ENCODE results near the gene THSD7B.
"Not testable (repeated sequence)": the region's sequence is repeated elsewhere in the genome, so short reads cannot be mapped to it uniquely, and the experiment has no call there.

THSD7B gene, protein sequence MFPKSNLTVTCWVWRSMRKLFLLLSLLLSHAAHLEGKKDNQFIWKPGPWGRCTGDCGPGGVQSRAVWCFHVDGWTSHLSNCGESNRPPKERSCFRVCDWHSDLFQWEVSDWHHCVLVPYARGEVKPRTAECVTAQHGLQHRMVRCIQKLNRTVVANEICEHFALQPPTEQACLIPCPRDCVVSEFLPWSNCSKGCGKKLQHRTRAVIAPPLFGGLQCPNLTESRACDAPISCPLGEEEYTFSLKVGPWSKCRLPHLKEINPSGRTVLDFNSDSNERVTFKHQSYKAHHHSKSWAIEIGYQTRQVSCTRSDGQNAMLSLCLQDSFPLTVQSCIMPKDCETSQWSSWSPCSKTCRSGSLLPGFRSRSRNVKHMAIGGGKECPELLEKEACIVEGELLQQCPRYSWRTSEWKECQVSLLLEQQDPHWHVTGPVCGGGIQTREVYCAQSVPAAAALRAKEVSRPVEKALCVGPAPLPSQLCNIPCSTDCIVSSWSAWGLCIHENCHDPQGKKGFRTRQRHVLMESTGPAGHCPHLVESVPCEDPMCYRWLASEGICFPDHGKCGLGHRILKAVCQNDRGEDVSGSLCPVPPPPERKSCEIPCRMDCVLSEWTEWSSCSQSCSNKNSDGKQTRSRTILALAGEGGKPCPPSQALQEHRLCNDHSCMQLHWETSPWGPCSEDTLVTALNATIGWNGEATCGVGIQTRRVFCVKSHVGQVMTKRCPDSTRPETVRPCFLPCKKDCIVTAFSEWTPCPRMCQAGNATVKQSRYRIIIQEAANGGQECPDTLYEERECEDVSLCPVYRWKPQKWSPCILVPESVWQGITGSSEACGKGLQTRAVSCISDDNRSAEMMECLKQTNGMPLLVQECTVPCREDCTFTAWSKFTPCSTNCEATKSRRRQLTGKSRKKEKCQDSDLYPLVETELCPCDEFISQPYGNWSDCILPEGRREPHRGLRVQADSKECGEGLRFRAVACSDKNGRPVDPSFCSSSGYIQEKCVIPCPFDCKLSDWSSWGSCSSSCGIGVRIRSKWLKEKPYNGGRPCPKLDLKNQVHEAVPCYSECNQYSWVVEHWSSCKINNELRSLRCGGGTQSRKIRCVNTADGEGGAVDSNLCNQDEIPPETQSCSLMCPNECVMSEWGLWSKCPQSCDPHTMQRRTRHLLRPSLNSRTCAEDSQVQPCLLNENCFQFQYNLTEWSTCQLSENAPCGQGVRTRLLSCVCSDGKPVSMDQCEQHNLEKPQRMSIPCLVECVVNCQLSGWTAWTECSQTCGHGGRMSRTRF (N-terminal part only)

DNA sequence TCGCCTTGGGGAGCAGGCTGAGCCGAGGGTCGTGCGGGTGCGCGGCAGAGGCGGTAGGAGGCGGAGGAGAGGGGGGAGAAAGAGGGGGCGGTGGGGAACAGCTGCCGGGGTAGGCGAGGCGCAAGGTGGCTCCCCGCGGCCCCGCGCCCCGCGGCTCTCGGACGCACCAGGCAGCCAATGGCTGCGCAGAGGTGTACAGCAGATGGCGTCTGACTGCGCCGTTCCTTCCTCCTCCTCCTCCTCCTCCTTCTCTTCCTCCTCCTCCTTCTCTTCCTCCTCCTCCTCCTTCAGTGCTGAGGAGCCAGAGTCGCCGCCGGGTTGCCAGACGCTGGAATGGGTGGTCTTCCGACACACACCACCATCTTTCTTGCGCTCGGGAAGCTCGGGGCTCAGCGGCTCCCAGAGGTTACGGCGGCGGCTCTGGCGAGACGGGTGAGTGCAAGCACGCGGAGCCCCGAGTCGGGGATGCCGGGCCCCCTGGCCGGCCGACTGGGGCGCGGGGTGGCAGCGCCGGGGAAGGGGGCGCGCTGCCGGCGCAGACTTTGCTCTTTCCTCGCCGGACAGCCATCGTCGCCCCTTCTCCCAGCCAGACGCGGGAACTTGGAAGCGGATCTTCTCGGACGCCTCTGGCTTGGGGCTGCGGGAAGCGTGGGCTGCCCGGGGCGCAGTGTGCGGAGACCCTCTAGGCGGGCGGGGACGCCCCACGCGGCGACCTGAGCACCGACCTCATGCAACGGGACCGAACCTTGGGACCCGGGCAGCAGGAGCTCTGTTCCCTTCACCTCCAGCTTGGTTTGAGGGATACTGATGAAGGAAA, at the start of gene THSD7B:
TSS of gene THSD7B (plus strand) at position 290 of the 817 bp plus-strand sequence. CDS start 116,634 bp downstream, outside the sequence.
- H3K9me3 ChIP-seq (ENCODE audit: control insufficient read depth in 1 of 2, low read length in 2 of 2), result no peaks in the 10 kb centered on the region
- no peaks in the 10 kb centered on the region for H3K36me3 ChIP-seq (ENCODE audit: control insufficient read depth in 1 of 2, insufficient read depth in 2 of 2, low read length in 2 of 2)
- peaks cover 4 to 21% of the 10 kb centered on the region in 2 donors for H3K27me3 ChIP-seq (ENCODE audit: control insufficient read depth in 1 of 2, insufficient read depth in 2 of 2, low read length in 2 of 2)
- H3K9ac ChIP-seq (ENCODE audit: low read depth in 1 of 2, low read length in 2 of 2), result no peak within 1 kb of the TSS
- no peaks in the 10 kb centered on the region for H3K4me1 ChIP-seq (ENCODE audit: control insufficient read depth in 1 of 2, insufficient read depth in 2 of 2, low read length in 2 of 2)
- no peak within 1 kb of the TSS for H3K4me3 ChIP-seq (ENCODE audit: low read depth in 1 of 2, low read length in 2 of 2)
- H3K27ac ChIP-seq (ENCODE audit: low read depth, low read length), result no peak within 1 kb of the TSS

- no peaks in the 10 kb centered on the region for H3K36me3 ChIP-seq (ENCODE audit: control insufficient read depth in 1 of 2, insufficient read depth in 2 of 2, low read length in 2 of 2)
- no peaks in the 10 kb centered on the region for H3K27me3 ChIP-seq (ENCODE audit: control insufficient read depth in 1 of 2, insufficient read depth in 2 of 2, low read length in 2 of 2)
- H3K4me1 ChIP-seq (ENCODE audit: control insufficient read depth in 1 of 2, insufficient read depth in 2 of 2, low read length in 2 of 2), result no peaks in the 10 kb centered on the region
- H3K4me3 ChIP-seq (ENCODE audit: low read depth in 1 of 2, low read length in 2 of 2), result no peak overlapping the region
- H3K9me3 ChIP-seq (ENCODE audit: control insufficient read depth in 1 of 2, low read length in 2 of 2), result no peaks in the 10 kb centered on the region
- H3K9ac ChIP-seq (ENCODE audit: low read depth in 1 of 2, low read length in 2 of 2), result no peak overlapping the region
- H3K27ac ChIP-seq (ENCODE audit: low read depth, low read length), result no peak overlapping the region
These were observed 47.1 kb upstream of the THSD7B start for GRCh38 chr2:136718273-136718672.

DNA sequence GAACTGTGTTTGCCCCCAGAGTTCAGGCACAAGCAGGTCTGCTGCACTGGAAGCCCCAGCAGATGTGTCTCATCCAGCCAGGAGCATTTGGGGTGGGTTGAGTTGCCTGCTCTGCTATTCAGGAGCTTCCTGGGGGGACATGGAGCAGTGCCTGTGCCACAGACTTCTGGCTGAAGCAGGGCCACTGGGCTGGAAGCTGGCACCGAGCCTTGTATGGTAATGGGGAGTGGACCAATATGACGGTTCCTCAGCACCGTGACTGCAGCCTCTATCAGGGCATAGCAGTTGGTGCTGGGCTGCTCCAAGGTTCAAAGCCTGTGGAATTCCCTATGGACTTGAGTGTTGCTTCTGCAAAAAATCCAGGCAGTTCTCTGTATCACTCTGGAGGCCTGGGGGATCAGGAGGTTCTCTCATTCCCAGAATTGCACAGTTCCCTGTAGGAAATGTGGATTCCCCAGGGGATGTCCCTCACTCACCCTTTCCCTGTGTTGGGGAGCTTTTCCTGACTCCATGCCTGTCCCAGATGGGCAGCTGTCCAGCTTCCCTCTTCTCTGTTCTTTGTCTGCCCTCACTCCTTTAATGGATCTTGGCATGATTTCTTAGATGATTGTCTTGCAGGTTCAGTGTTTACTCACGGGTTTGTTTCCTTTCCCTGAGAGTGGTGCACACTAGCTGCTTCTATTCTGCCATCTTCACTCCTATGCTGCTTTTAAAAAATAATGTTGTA, 37.2 kb upstream of the THSD7B start:
- Histone ChIP-seq H3K36me3 (ENCODE audit: control insufficient read depth in 1 of 2, insufficient read depth in 2 of 2, low read length in 2 of 2) (no peaks in the 10 kb centered on the region), H3K27ac (ENCODE audit: low read depth, low read length) (no peak overlapping the region), H3K4me3 (ENCODE audit: low read depth in 1 of 2, low read length in 2 of 2) (no peak overlapping the region), H3K9me3 (ENCODE audit: control insufficient read depth in 1 of 2, low read length in 2 of 2) (no peaks in the 10 kb centered on the region), H3K27me3 (ENCODE audit: control insufficient read depth in 1 of 2, insufficient read depth in 2 of 2, low read length in 2 of 2) (no peaks in the 10 kb centered on the region), H3K9ac (ENCODE audit: low read depth in 1 of 2, low read length in 2 of 2) (no peak overlapping the region), H3K4me1 (ENCODE audit: control insufficient read depth in 1 of 2, insufficient read depth in 2 of 2, low read length in 2 of 2) (no peaks in the 10 kb centered on the region)

- Histone ChIP-seq H3K27ac (ENCODE audit: low read depth, low read length) (no peak overlapping the region), H3K4me3 (ENCODE audit: low read depth in 1 of 2, low read length in 2 of 2) (no peak overlapping the region), H3K9ac (ENCODE audit: low read depth in 1 of 2, low read length in 2 of 2) (no peak overlapping the region), H3K27me3 (ENCODE audit: control insufficient read depth in 1 of 2, insufficient read depth in 2 of 2, low read length in 2 of 2) (no peaks in the 10 kb centered on the region), H3K36me3 (ENCODE audit: control insufficient read depth in 1 of 2, insufficient read depth in 2 of 2, low read length in 2 of 2) (no peaks in the 10 kb centered on the region), H3K9me3 (ENCODE audit: control insufficient read depth in 1 of 2, low read length in 2 of 2) (no peaks in the 10 kb centered on the region), H3K4me1 (ENCODE audit: control insufficient read depth in 1 of 2, insufficient read depth in 2 of 2, low read length in 2 of 2) (no peaks in the 10 kb centered on the region)
These were observed 29.1 kb upstream of the THSD7B start for GRCh38 chr2:136736236-136736635.

DNA sequence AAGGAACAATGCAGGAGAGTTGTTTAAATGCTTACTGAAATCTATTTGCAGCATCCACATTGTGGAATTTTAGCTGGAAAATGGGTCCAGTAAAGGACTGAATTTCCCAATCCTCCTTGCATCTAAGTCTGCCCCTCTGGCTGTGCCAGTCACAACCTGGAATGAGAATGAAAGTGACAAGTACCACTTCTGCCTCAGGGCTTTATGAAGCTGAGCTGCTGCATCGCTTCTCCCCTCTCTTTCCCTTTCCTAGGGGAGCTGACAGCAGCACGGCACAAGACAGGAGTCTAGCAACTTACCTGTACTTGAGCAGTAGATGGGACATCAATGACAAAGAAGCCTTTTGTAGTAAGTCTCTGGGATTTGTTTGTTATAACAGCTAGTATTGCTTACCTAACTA, 27.3 kb upstream of the THSD7B start:
- H3K4me3 ChIP-seq (ENCODE audit: low read depth in 1 of 2, low read length in 2 of 2), result no peak overlapping the region
- no peak overlapping the region for H3K27ac ChIP-seq (ENCODE audit: low read depth, low read length)
- H3K27me3 ChIP-seq (ENCODE audit: control insufficient read depth in 1 of 2, insufficient read depth in 2 of 2, low read length in 2 of 2), result no peaks in the 10 kb centered on the region
- no peaks in the 10 kb centered on the region for H3K36me3 ChIP-seq (ENCODE audit: control insufficient read depth in 1 of 2, insufficient read depth in 2 of 2, low read length in 2 of 2)
- no peaks in the 10 kb centered on the region for H3K9me3 ChIP-seq (ENCODE audit: control insufficient read depth in 1 of 2, low read length in 2 of 2)
- H3K9ac ChIP-seq (ENCODE audit: low read depth in 1 of 2, low read length in 2 of 2), result no peak overlapping the region
- no peaks in the 10 kb centered on the region for H3K4me1 ChIP-seq (ENCODE audit: control insufficient read depth in 1 of 2, insufficient read depth in 2 of 2, low read length in 2 of 2)

GRCh38 chr2:136741471-136741870, 23.9 kb upstream of the THSD7B start:
- Histone ChIP-seq H3K27me3 (ENCODE audit: control insufficient read depth in 1 of 2, insufficient read depth in 2 of 2, low read length in 2 of 2) (no peaks in the 10 kb centered on the region), H3K9me3 (ENCODE audit: control insufficient read depth in 1 of 2, low read length in 2 of 2) (no peaks in the 10 kb centered on the region), H3K36me3 (ENCODE audit: control insufficient read depth in 1 of 2, insufficient read depth in 2 of 2, low read length in 2 of 2) (no peaks in the 10 kb centered on the region), H3K27ac (ENCODE audit: low read depth, low read length) (no peak overlapping the region), H3K4me3 (ENCODE audit: low read depth in 1 of 2, low read length in 2 of 2) (no peak overlapping the region), H3K9ac (ENCODE audit: low read depth in 1 of 2, low read length in 2 of 2) (no peak overlapping the region), H3K4me1 (ENCODE audit: control insufficient read depth in 1 of 2, insufficient read depth in 2 of 2, low read length in 2 of 2) (no peaks in the 10 kb centered on the region)

GRCh38 chr2:136750065-136750464, 15.3 kb upstream of the THSD7B start:
- H3K4me3 ChIP-seq (ENCODE audit: low read depth in 1 of 2, low read length in 2 of 2), result no peak overlapping the region
- H3K4me1 ChIP-seq (ENCODE audit: control insufficient read depth in 1 of 2, insufficient read depth in 2 of 2, low read length in 2 of 2), result no peaks in the 10 kb centered on the region
- H3K27me3 ChIP-seq (ENCODE audit: control insufficient read depth in 1 of 2, insufficient read depth in 2 of 2, low read length in 2 of 2), result no peaks in the 10 kb centered on the region
- H3K9ac ChIP-seq (ENCODE audit: low read depth in 1 of 2, low read length in 2 of 2), result no peak overlapping the region
- H3K27ac ChIP-seq (ENCODE audit: low read depth, low read length), result no peak overlapping the region
- H3K9me3 ChIP-seq (ENCODE audit: control insufficient read depth in 1 of 2, low read length in 2 of 2), result no peaks in the 10 kb centered on the region
- no peaks in the 10 kb centered on the region for H3K36me3 ChIP-seq (ENCODE audit: control insufficient read depth in 1 of 2, insufficient read depth in 2 of 2, low read length in 2 of 2)

DNA sequence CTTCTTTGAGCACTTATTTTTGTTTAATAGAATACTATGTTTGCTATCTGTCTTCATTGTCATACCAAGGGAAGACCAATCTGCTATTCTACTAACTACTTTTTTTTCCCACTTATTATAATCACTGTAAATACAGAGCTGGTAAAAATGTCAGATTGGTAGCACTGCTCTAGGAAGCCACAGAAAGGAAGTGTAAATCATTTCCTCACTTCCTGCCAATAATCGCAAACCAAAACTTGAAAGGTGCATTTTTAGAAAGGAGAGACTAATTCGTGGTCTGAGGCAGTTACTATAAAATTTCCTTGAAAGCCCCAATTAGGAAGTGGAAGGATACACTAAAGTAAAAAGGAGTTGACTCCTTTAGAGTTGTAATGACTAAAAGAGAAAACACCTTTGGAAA, 13.9 kb upstream of the THSD7B start:
- H3K27me3 ChIP-seq (ENCODE audit: control insufficient read depth in 1 of 2, insufficient read depth in 2 of 2, low read length in 2 of 2), result no peaks in the 10 kb centered on the region
- no peaks in the 10 kb centered on the region for H3K4me1 ChIP-seq (ENCODE audit: control insufficient read depth in 1 of 2, insufficient read depth in 2 of 2, low read length in 2 of 2)
- H3K27ac ChIP-seq (ENCODE audit: low read depth, low read length), result no peak overlapping the region
- H3K9ac ChIP-seq (ENCODE audit: low read depth in 1 of 2, low read length in 2 of 2), result no peak overlapping the region
- no peak overlapping the region for H3K4me3 ChIP-seq (ENCODE audit: low read depth in 1 of 2, low read length in 2 of 2)
- H3K36me3 ChIP-seq (ENCODE audit: control insufficient read depth in 1 of 2, insufficient read depth in 2 of 2, low read length in 2 of 2), result no peaks in the 10 kb centered on the region
- H3K9me3 ChIP-seq (ENCODE audit: control insufficient read depth in 1 of 2, low read length in 2 of 2), result no peaks in the 10 kb centered on the region

- not testable (repeated sequence) for H3K4me3 ChIP-seq (ENCODE audit: low read depth in 1 of 2, low read length in 2 of 2); H3K4me1 ChIP-seq (ENCODE audit: control insufficient read depth in 1 of 2, insufficient read depth in 2 of 2, low read length in 2 of 2); H3K27ac ChIP-seq (ENCODE audit: low read depth, low read length); H3K36me3 ChIP-seq (ENCODE audit: control insufficient read depth in 1 of 2, insufficient read depth in 2 of 2, low read length in 2 of 2); H3K9ac ChIP-seq (ENCODE audit: low read depth in 1 of 2, low read length in 2 of 2); H3K27me3 ChIP-seq (ENCODE audit: control insufficient read depth in 1 of 2, insufficient read depth in 2 of 2, low read length in 2 of 2); H3K9me3 ChIP-seq (ENCODE audit: control insufficient read depth in 1 of 2, low read length in 2 of 2)
These were observed 6.8 kb upstream of the THSD7B start for GRCh38 chr2:136758504-136758903.

All from duodenal mucosa (tissue), 2 donors.